Transverse colon (tissue), 3 donors: ENCODE data around the gene APCDD1L.

ENCODE experiments used
- CTCF ChIP-seq, 5 experiments: fragments of 200-600 bp in 3 of 5; fragments of 450-650 bp in 2 of 5; sonication (generic) in 3 of 5; IDR thresholded peaks; 1 replicate in 2 of 5; 2 replicates in 3 of 5; pipeline ENCODE4 v1.5.1; 2016 to 2017; ENCODE audit warnings: antibody characterized with exemption in 5 of 5, inconsistent platforms in 3 of 5, mild to moderate bottlenecking in 2 of 5, moderate library complexity in 1 of 5
- POLR2A ChIP-seq: fragments of 450-650 bp; IDR thresholded peaks from one replicate; pipeline ENCODE4 v1.6.1; 2016; ENCODE audit warnings: antibody characterized with exemption, mild to moderate bottlenecking, moderate library complexity

DNA sequence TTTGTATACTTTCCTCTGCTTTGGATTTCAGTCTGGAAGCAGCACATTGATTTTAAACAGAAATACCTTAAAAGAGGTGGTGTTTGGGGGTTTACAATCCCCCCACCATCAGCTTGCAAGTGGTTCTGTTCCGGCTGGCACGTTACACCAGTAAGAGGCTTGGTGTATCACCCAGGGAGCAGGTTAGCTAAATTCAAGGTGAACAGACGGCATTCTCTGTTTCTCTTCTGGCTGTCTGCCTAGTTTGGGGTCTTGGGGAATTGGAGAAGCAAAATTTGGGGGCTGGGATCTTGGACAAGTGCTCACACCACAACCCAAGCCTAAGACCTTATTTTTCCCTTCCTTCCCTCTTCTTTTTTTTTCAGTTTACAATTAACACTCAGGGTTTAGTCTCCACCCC, 7.5 kb upstream of the APCDD1L start:
- TF ChIP-seq POLR2A (no peak), CTCF (IDR thresholded peaks at IDR 0.05) (no peak)
